ENCODE measurements around the gene NSG1.

The NSG1 gene

DNA sequence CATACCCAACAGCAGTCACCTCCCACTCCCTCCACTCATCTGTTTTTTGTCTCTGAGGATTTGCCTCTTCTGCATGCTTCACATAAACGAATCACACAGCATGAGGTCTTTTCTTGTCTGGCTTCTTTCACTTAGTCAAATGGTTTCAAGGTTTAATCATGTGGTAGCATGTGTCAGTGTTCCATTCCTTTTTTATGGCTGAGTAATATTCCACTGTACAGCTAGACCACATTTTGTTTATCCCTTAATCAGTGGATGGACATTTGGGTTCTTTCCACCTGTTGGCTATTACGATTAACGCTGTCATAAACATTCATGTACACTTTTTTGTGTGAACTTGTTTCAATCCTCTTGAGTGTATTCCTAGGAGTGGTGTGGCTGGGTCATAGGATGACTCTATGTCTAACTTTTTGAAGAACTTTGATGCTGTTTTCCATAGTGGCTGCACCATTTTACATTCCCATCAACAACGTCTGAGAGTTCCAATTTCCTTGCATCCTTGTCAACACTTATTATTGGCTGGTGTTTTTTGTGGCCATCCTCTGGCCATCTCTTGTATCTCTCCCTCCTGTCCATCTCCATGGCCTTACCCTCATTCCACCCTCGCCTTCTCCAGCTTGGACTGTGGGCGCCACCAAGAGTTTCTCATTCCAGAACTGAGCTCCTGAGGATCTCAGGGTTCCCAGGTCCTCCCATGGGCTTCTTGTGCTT is 12.4 kb upstream of the NSG1 start:
- H3K4me3 ChIP-seq (replicated peaks; ENCODE audit: insufficient read depth, low read length) = no peak overlapping the region
- no peaks in the 10 kb centered on the region for H3K27me3 ChIP-seq (ENCODE audit: insufficient read depth, poor library complexity, severe bottlenecking)
- TF ChIP-seq, protein P1, sequence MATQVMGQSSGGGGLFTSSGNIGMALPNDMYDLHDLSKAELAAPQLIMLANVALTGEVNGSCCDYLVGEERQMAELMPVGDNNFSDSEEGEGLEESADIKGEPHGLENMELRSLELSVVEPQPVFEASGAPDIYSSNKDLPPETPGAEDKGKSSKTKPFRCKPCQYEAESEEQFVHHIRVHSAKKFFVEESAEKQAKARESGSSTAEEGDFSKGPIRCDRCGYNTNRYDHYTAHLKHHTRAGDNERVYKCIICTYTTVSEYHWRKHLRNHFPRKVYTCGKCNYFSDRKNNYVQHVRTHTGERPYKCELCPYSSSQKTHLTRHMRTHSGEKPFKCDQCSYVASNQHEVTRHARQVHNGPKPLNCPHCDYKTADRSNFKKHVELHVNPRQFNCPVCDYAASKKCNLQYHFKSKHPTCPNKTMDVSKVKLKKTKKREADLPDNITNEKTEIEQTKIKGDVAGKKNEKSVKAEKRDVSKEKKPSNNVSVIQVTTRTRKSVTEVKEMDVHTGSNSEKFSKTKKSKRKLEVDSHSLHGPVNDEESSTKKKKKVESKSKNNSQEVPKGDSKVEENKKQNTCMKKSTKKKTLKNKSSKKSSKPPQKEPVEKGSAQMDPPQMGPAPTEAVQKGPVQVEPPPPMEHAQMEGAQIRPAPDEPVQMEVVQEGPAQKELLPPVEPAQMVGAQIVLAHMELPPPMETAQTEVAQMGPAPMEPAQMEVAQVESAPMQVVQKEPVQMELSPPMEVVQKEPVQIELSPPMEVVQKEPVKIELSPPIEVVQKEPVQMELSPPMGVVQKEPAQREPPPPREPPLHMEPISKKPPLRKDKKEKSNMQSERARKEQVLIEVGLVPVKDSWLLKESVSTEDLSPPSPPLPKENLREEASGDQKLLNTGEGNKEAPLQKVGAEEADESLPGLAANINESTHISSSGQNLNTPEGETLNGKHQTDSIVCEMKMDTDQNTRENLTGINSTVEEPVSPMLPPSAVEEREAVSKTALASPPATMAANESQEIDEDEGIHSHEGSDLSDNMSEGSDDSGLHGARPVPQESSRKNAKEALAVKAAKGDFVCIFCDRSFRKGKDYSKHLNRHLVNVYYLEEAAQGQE (IDR thresholded peaks at IDR 0.05; ENCODE audit: insufficient replicate concordance, low read depth) = no peak
- TF ChIP-seq POLR2AphosphoS5 (IDR thresholded peaks at IDR 0.05; ENCODE audit: low read depth) (no peak), GABPA (IDR thresholded peaks at IDR 0.05; ENCODE audit: low read depth) (no peak), SPI1 (IDR thresholded peaks at IDR 0.05; ENCODE audit: borderline replicate concordance, low read depth) (no peak)
- TF ChIP-seq, protein P2, sequence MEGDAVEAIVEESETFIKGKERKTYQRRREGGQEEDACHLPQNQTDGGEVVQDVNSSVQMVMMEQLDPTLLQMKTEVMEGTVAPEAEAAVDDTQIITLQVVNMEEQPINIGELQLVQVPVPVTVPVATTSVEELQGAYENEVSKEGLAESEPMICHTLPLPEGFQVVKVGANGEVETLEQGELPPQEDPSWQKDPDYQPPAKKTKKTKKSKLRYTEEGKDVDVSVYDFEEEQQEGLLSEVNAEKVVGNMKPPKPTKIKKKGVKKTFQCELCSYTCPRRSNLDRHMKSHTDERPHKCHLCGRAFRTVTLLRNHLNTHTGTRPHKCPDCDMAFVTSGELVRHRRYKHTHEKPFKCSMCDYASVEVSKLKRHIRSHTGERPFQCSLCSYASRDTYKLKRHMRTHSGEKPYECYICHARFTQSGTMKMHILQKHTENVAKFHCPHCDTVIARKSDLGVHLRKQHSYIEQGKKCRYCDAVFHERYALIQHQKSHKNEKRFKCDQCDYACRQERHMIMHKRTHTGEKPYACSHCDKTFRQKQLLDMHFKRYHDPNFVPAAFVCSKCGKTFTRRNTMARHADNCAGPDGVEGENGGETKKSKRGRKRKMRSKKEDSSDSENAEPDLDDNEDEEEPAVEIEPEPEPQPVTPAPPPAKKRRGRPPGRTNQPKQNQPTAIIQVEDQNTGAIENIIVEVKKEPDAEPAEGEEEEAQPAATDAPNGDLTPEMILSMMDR (IDR thresholded peaks at IDR 0.05; ENCODE audit: insufficient read depth, low read length) = no peak
- DNase-seq (ENCODE audit: low read depth in 1 of 2, low spot score in 1 of 2) = no peak
- no peak overlapping the region for H3K27ac ChIP-seq (replicated peaks)

DNA sequence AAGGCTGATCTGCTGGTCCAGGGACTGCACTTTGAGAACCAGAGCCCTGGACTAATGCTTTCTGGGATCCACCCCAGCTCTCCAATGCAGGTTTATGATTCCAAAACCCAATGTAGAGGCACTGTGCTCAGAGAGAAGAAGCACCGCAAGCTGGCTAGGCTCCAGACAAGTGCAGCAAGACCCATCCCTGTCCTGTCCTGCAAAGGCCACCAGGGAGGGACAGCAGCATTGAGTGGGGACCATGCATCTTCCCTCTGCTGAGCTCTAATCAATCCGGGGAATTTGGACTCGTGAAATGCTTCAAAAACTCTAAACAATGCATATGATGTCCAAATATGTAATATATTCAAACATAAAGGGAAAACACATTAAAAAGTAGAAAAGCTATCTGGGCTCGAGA is 10.8 kb upstream of the NSG1 start:
- TF ChIP-seq SPI1 (IDR thresholded peaks at IDR 0.05; ENCODE audit: borderline replicate concordance, low read depth) = no peak
- H3K27me3 ChIP-seq (ENCODE audit: insufficient read depth, poor library complexity, severe bottlenecking) = no peaks in the 10 kb centered on the region
- H3K4me3 ChIP-seq (replicated peaks; ENCODE audit: insufficient read depth, low read length) = no peak overlapping the region
- DNase-seq (ENCODE audit: low read depth in 1 of 2, low spot score in 1 of 2) = no peak
- H3K27ac ChIP-seq (replicated peaks) = no peak overlapping the region

DNA sequence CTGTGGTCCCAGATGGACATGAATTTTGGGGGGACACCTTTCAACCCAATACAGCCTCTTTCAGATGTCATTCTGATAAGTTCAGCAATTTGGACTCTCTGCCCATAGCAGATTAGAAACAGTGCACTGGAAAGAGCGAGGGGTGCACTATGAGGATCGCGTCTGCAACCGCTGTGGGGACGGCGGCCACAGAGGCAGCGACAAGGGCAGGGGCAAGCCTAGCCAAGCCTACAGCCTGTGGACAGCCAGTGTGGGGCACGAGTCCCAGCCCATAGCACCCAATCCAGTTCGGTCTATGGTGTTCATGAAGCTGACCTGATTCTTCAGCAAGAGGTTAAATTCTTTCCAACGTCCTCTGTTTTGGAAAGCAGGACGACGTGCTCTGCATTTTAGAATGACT is 9.7 kb upstream of the NSG1 start:
- no peak overlapping the region for H3K27ac ChIP-seq (replicated peaks)
- no peak for DNase-seq (ENCODE audit: low read depth in 1 of 2, low spot score in 1 of 2)
- TF ChIP-seq GABPA (IDR thresholded peaks at IDR 0.05; ENCODE audit: low read depth) (no peak), POLR2AphosphoS5 (IDR thresholded peaks at IDR 0.05; ENCODE audit: low read depth) (no peak), SPI1 (IDR thresholded peaks at IDR 0.05; ENCODE audit: borderline replicate concordance, low read depth) (no peak)
- TF ChIP-seq, protein P1 (IDR thresholded peaks at IDR 0.05; ENCODE audit: insufficient replicate concordance, low read depth) = no peak
- TF ChIP-seq, protein P2 (IDR thresholded peaks at IDR 0.05; ENCODE audit: insufficient read depth, low read length) = no peak
- H3K27me3 ChIP-seq (ENCODE audit: insufficient read depth, poor library complexity, severe bottlenecking) = no peaks in the 10 kb centered on the region
- H3K4me3 ChIP-seq (replicated peaks; ENCODE audit: insufficient read depth, low read length) = no peak overlapping the region

DNA sequence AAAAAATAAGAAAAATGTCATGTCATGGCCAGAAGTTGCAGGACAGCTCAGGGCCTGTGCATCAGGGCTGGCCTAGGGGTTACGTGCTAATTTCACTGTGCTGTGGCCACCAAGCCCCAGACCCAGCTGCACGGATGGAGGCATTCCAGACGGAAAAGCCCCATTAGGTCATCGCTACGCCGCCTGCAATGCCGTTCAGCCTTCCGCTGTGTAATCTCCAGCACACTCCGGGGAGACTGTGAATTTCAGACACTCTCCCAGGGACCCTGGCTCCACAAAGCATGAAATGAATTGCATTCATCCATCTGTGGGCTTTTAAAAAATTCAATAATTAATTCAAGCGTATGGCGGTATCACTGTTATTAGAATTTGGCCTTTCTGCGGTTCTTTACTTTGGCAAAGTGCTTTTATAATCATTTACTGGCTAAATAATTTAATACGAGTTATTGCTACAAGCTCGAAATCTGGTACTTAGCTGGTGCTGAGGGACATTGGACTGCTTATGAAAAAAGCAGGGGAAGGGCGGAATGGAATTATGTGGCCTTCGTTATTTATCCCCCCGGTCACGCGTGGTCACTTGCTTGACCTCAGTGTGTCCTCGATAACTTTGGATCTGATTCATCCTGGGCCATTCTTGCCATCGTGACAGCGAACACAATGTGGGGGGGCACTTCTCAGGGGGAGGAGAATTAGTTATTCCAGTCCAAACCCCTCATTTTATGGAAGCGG is 9.0 kb upstream of the NSG1 start:
- TF ChIP-seq GABPA (IDR thresholded peaks at IDR 0.05; ENCODE audit: low read depth) (no peak), POLR2AphosphoS5 (IDR thresholded peaks at IDR 0.05; ENCODE audit: low read depth) (no peak), SPI1 (IDR thresholded peaks at IDR 0.05; ENCODE audit: borderline replicate concordance, low read depth) (no peak)
- TF ChIP-seq, protein P1 (IDR thresholded peaks at IDR 0.05; ENCODE audit: insufficient replicate concordance, low read depth) = no peak
- TF ChIP-seq, protein P2 (IDR thresholded peaks at IDR 0.05; ENCODE audit: insufficient read depth, low read length) = no peak
- no peak for DNase-seq (ENCODE audit: low read depth in 1 of 2, low spot score in 1 of 2)
- Histone ChIP-seq H3K4me3 (replicated peaks; ENCODE audit: insufficient read depth, low read length) (no peak overlapping the region), H3K27me3 (ENCODE audit: insufficient read depth, poor library complexity, severe bottlenecking) (no peaks in the 10 kb centered on the region), H3K27ac (replicated peaks) (no peak overlapping the region)
